ENCODE data around the gene HIVEP1. TPM values are rescaled to one million over a fixed set of nuclear protein-coding genes. Genes with fewer than 3 reads are reported as not detected.

The HIVEP1 gene
- total RNA-seq, 1 donor from 2014 or later, result 45.4 TPM

DNA sequence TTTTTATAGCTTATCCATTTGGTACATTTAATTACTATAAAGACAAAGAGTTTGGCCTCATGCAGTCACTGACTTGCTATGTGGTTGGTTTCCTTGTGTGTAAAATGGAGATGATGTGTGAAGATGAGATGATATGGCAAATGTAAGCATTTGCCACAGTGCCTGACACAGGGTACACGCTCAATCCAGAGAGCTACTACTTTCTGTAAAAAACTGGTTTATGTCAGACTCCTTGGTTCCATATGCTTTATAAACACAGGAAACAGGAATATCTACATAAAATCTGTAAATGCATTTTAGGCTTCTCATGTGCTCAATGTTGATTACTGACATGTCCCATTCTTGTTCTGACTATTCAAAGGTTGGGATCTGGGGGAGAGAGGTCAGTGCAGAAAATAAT is 10.4 kb downstream of the HIVEP1 start:
- no peak overlapping the region for H3K4me3 ChIP-seq (ENCODE audit: low read depth, low read length)
- TF ChIP-seq, protein P1, sequence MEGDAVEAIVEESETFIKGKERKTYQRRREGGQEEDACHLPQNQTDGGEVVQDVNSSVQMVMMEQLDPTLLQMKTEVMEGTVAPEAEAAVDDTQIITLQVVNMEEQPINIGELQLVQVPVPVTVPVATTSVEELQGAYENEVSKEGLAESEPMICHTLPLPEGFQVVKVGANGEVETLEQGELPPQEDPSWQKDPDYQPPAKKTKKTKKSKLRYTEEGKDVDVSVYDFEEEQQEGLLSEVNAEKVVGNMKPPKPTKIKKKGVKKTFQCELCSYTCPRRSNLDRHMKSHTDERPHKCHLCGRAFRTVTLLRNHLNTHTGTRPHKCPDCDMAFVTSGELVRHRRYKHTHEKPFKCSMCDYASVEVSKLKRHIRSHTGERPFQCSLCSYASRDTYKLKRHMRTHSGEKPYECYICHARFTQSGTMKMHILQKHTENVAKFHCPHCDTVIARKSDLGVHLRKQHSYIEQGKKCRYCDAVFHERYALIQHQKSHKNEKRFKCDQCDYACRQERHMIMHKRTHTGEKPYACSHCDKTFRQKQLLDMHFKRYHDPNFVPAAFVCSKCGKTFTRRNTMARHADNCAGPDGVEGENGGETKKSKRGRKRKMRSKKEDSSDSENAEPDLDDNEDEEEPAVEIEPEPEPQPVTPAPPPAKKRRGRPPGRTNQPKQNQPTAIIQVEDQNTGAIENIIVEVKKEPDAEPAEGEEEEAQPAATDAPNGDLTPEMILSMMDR (IDR thresholded peaks at IDR 0.05; ENCODE audit: insufficient read depth, low read length, poor library complexity, severe bottlenecking), result no peak
- DNase-seq (ENCODE audit: low read depth), result no peak
- no peaks in the 10 kb centered on the region for H3K27me3 ChIP-seq (ENCODE audit: control insufficient read depth, insufficient read depth, low read length)
- H3K36me3 ChIP-seq (ENCODE audit: control insufficient read depth, insufficient read depth, low read length), result no peaks in the 10 kb centered on the region

GRCh38 chr6:12022953-12023388 is 10.9 kb downstream of the HIVEP1 start:
- TF ChIP-seq, protein P1 (IDR thresholded peaks at IDR 0.05; ENCODE audit: insufficient read depth, low read length, poor library complexity, severe bottlenecking), result no peak
- no peaks in the 10 kb centered on the region for H3K36me3 ChIP-seq (ENCODE audit: control insufficient read depth, insufficient read depth, low read length)
- DNase-seq (ENCODE audit: low read depth), result no peak

DNA sequence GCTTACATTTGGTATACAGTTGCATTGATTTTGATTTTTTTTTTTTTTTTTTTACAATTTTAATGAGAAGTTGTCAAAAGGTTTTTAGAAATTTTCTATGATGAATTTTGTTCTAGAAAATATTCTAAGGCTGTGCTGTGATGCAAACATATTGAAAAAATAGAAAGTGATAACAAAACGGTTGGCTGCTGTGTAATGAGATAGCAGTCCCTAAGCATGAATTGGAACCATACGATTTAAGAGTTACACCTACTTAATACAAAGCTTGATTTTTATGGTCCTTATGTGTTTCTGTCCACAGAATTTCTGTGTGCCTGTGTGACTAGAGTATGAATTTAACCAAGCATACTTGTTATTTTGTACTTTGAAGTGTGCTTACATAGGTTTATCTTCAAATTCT is 12.1 kb downstream of the HIVEP1 start:
- Histone ChIP-seq H3K27me3 (ENCODE audit: control insufficient read depth, insufficient read depth, low read length) (no peaks in the 10 kb centered on the region), H3K4me3 (ENCODE audit: low read depth, low read length) (no peak overlapping the region), H3K36me3 (ENCODE audit: control insufficient read depth, insufficient read depth, low read length) (no peaks in the 10 kb centered on the region)
- DNase-seq (ENCODE audit: low read depth), result no peak
- TF ChIP-seq, protein P1 (IDR thresholded peaks at IDR 0.05; ENCODE audit: insufficient read depth, low read length, poor library complexity, severe bottlenecking), result no peak

More at GRCh38 chr6:12022953-12023388, 10.9 kb downstream of the HIVEP1 start:
- Histone ChIP-seq H3K27me3 (ENCODE audit: control insufficient read depth, insufficient read depth, low read length) (no peaks in the 10 kb centered on the region), H3K4me3 (ENCODE audit: low read depth, low read length) (no peak overlapping the region)

GRCh38 chr6:12024699-12025434 is 12.8 kb downstream of the HIVEP1 start:
- Histone ChIP-seq H3K4me3 (ENCODE audit: low read depth, low read length) (no peak overlapping the region), H3K36me3 (ENCODE audit: control insufficient read depth, insufficient read depth, low read length) (no peaks in the 10 kb centered on the region), H3K27me3 (ENCODE audit: control insufficient read depth, insufficient read depth, low read length) (no peaks in the 10 kb centered on the region)
- TF ChIP-seq, protein P1 (IDR thresholded peaks at IDR 0.05; ENCODE audit: insufficient read depth, low read length, poor library complexity, severe bottlenecking), result no peak
- DNase-seq (ENCODE audit: low read depth), result no peak

- no peak overlapping the region for H3K4me3 ChIP-seq (ENCODE audit: low read depth, low read length)
- H3K36me3 ChIP-seq (ENCODE audit: control insufficient read depth, insufficient read depth, low read length), result no peaks in the 10 kb centered on the region
- H3K27me3 ChIP-seq (ENCODE audit: control insufficient read depth, insufficient read depth, low read length), result no peaks in the 10 kb centered on the region
- no peak for DNase-seq (ENCODE audit: low read depth)
- TF ChIP-seq, protein P1 (IDR thresholded peaks at IDR 0.05; ENCODE audit: insufficient read depth, low read length, poor library complexity, severe bottlenecking), result no peak
Measured at GRCh38 chr6:12026120-12026519, 14.0 kb downstream of the HIVEP1 start.

DNA sequence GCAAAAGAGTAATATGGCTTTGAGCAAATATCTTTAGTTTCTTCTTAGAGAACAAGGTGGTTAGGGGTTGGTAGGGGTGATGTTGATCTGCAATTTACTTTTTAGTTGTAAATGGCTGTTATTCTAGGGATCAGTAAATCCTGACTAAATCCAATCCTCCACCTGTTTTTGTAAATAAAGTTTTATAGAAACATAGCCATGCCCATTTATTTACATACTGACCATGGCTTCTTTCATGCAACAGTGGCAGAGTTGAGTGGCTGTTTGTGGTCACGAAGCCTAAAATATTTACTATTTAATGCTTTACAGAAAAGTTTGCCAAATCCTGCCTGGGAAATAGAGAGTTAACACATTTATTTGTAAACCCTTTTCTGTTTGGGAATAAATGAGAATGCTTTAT is 14.7 kb downstream of the HIVEP1 start:
- Histone ChIP-seq H3K36me3 (ENCODE audit: control insufficient read depth, insufficient read depth, low read length) (no peaks in the 10 kb centered on the region), H3K4me3 (ENCODE audit: low read depth, low read length) (no peak overlapping the region), H3K27me3 (ENCODE audit: control insufficient read depth, insufficient read depth, low read length) (no peaks in the 10 kb centered on the region)
- TF ChIP-seq, protein P1 (IDR thresholded peaks at IDR 0.05; ENCODE audit: insufficient read depth, low read length, poor library complexity, severe bottlenecking), result no peak
- DNase-seq (ENCODE audit: low read depth), result no peak
